Activated CD8-positive, alpha-beta memory T cell treated with anti-CD3 and anti-CD28 coated beads, Interleukin-2, amount 50 U/mL, for 24 hours (primary cell): ENCODE measurements around the gene PAX6.
"Not testable (repeated sequence)": the region's sequence is repeated elsewhere in the genome, so short reads cannot be mapped to it uniquely, and the experiment has no call there.

Experiments
- DNase-seq: peaks from one replicate; pipeline ENCODE4 v3.0.0-alpha.2; 2020; ENCODE audit errors: extremely low read depth

The PAX6 gene

GRCh38 chr11:31767685-31768084 is 43.4 kb downstream of the PAX6 start:
- no peak for DNase-seq

- no peak for DNase-seq
These were observed 44.1 kb downstream of the PAX6 start for GRCh38 chr11:31767066-31767465.

GRCh38 chr11:31764766-31765165 is 46.4 kb downstream of the PAX6 start:
- DNase-seq, result no peak

GRCh38 chr11:31764261-31764660 is 46.9 kb downstream of the PAX6 start:
- DNase-seq, result no peak

- no peak for DNase-seq
These were observed 47.8 kb downstream of the PAX6 start for GRCh38 chr11:31763296-31763695.

- DNase-seq, result no peak
These were observed 49.5 kb downstream of the PAX6 start for GRCh38 chr11:31761636-31762035.

GRCh38 chr11:31757260-31757835 is 53.8 kb downstream of the PAX6 start:
- no peak for DNase-seq

GRCh38 chr11:31747581-31747980 is 63.5 kb downstream of the PAX6 start:
- DNase-seq, result no peak

GRCh38 chr11:31740731-31741368 is 70.3 kb downstream of the PAX6 start:
- not testable (repeated sequence) for DNase-seq

GRCh38 chr11:31740131-31740530 is 71.0 kb downstream of the PAX6 start:
- DNase-seq, result no peak
